Right lobe of liver (tissue), 4 donors: ENCODE measurements around the gene RADIL.

Source experiments
- POLR2A ChIP-seq: fragments of 450-650 bp; IDR thresholded peaks from one replicate; pipeline ENCODE4 v1.6.1; 2017; ENCODE audit warnings: antibody characterized with exemption, mild to moderate bottlenecking
- TF ChIP-seq, protein P1 (sequence below), 4 donors: fragments of 200-600 bp in 3 of 4; fragments of 450-650 bp in 1 of 4; IDR thresholded peaks; one replicate each; pipeline versions ENCODE4 v1.5.1 to v1.8.0; 2016 to 2022; ENCODE audit warnings: antibody characterized with exemption in 4 of 4, mild to moderate bottlenecking in 2 of 4
- donor health status: DM: no; HTN: no; CAD: no.
- donor health status: DM: no; HTN: no; CAD: no.
- donor health status: DM: no; HTN: yes; CAD: no.

GRCh38 chr7:4893929-4894475 lies 10.5 kb upstream of the RADIL start:
- TF ChIP-seq, protein P1, sequence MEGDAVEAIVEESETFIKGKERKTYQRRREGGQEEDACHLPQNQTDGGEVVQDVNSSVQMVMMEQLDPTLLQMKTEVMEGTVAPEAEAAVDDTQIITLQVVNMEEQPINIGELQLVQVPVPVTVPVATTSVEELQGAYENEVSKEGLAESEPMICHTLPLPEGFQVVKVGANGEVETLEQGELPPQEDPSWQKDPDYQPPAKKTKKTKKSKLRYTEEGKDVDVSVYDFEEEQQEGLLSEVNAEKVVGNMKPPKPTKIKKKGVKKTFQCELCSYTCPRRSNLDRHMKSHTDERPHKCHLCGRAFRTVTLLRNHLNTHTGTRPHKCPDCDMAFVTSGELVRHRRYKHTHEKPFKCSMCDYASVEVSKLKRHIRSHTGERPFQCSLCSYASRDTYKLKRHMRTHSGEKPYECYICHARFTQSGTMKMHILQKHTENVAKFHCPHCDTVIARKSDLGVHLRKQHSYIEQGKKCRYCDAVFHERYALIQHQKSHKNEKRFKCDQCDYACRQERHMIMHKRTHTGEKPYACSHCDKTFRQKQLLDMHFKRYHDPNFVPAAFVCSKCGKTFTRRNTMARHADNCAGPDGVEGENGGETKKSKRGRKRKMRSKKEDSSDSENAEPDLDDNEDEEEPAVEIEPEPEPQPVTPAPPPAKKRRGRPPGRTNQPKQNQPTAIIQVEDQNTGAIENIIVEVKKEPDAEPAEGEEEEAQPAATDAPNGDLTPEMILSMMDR (IDR thresholded peaks at IDR 0.05): no peak
- TF ChIP-seq POLR2A: no peak
